ENCODE measurements around the gene FOXP1. TPM values are rescaled to one million over a fixed set of nuclear protein-coding genes. Genes with fewer than 3 reads are reported as not detected.

Gene FOXP1
- total and polyA plus RNA-seq, 4 donors = 15.2 to 263 (median 110) TPM

- ATAC-seq (ENCODE audit: low FRiP score) = peak; percentile 22
- Histone ChIP-seq H3K36me3 (ENCODE audit: control insufficient read depth in 1 of 2, insufficient read depth in 2 of 2, low read length in 1 of 2) (no peaks in the 10 kb centered on the region), H3K9me3 (ENCODE audit: control insufficient read depth, low read length) (no peaks in the 10 kb centered on the region), H3K27me3 (ENCODE audit: control insufficient read depth in 1 of 2, insufficient read depth in 2 of 2, low read length in 1 of 2) (no peaks in the 10 kb centered on the region), H3K4me1 (ENCODE audit: control insufficient read depth in 1 of 2, insufficient read depth in 2 of 2, low read length in 2 of 2) (peaks cover 4 to 10% of the 10 kb centered on the region in 2 donors), H3K27ac (ENCODE audit: low read depth in 1 of 2, low read length in 2 of 2) (no peak overlapping the region), H3K4me3 (ENCODE audit: low read length in 2 of 2) (no peak overlapping the region)
- DNase-seq = no peak
- intact Hi-C loops (cut with DNase I) = loop anchor here (5.0 to 10.0 kb wide), 2 partner anchors 271 to 756 kb away; partner anchors contain the start of gene FOXP1 (in 1 of the 2)
- WGBS, 2 donors = 66 to 73% methylated on average over 9 of the region's 9 CpGs
These were observed 272.4 kb downstream of the FOXP1 start for GRCh38 chr3:71310980-71311660.

GRCh38 chr3:71310359-71310979 lies 273.1 kb downstream of the FOXP1 start:
- ATAC-seq (ENCODE audit: low FRiP score) = peak; percentile 59
- DNase-seq = peak in 1 of 2 donors; percentile 58
- peaks cover 6 to 10% of the 10 kb centered on the region in 2 donors for H3K4me1 ChIP-seq (ENCODE audit: control insufficient read depth in 1 of 2, insufficient read depth in 2 of 2, low read length in 2 of 2)
- WGBS, 2 donors = 29 to 35% methylated on average over 9 of the region's 9 CpGs
- intact Hi-C loops (cut with DNase I) = loop anchor here (5.0 to 10.0 kb wide), 2 partner anchors 272 to 756 kb away; partner anchors contain the start of gene FOXP1 (in 1 of the 2)
- H3K36me3 ChIP-seq (ENCODE audit: control insufficient read depth in 1 of 2, insufficient read depth in 2 of 2, low read length in 1 of 2) = no peaks in the 10 kb centered on the region
- H3K27ac ChIP-seq (ENCODE audit: low read depth in 1 of 2, low read length in 2 of 2) = peak overlapping the region in 1 of 2 donors; percentile 2
- no peak overlapping the region for H3K4me3 ChIP-seq (ENCODE audit: low read length in 2 of 2)
- no peaks in the 10 kb centered on the region for H3K9me3 ChIP-seq (ENCODE audit: control insufficient read depth, low read length)
- H3K27me3 ChIP-seq (ENCODE audit: control insufficient read depth in 1 of 2, insufficient read depth in 2 of 2, low read length in 1 of 2) = no peaks in the 10 kb centered on the region

- no peak overlapping the region for H3K4me3 ChIP-seq (ENCODE audit: low read length in 2 of 2)
- 39 to 66% methylated on average over 1 of the region's 1 CpG for WGBS, 2 donors
- no peaks in the 10 kb centered on the region for H3K36me3 ChIP-seq (ENCODE audit: control insufficient read depth in 1 of 2, insufficient read depth in 2 of 2, low read length in 1 of 2)
- no peaks in the 10 kb centered on the region for H3K9me3 ChIP-seq (ENCODE audit: control insufficient read depth, low read length)
- intact Hi-C loops (cut with DNase I) = loop anchor here (5.0 to 10.0 kb wide), 10 partner anchors 65 to 765 kb away; partner anchors contain the start of gene FOXP1 (in 2 of the 2)
- no peaks in the 10 kb centered on the region for H3K27me3 ChIP-seq (ENCODE audit: control insufficient read depth in 1 of 2, insufficient read depth in 2 of 2, low read length in 1 of 2)
- H3K27ac ChIP-seq (ENCODE audit: low read depth in 1 of 2, low read length in 2 of 2) = no peak overlapping the region
- ATAC-seq (ENCODE audit: low FRiP score) = no peak
- DNase-seq = no peak
- peaks cover 6 to 10% of the 10 kb centered on the region in 2 donors for H3K4me1 ChIP-seq (ENCODE audit: control insufficient read depth in 1 of 2, insufficient read depth in 2 of 2, low read length in 2 of 2)
These were observed 273.6 kb downstream of the FOXP1 start for GRCh38 chr3:71309886-71310285.

GRCh38 chr3:71309342-71309741 lies 274.2 kb downstream of the FOXP1 start:
- 84 to 86% methylated on average over 3 of the region's 3 CpGs for WGBS, 2 donors
- H3K27ac ChIP-seq (ENCODE audit: low read depth in 1 of 2, low read length in 2 of 2) = no peak overlapping the region
- no peaks in the 10 kb centered on the region for H3K36me3 ChIP-seq (ENCODE audit: control insufficient read depth in 1 of 2, insufficient read depth in 2 of 2, low read length in 1 of 2)
- H3K9me3 ChIP-seq (ENCODE audit: control insufficient read depth, low read length) = no peaks in the 10 kb centered on the region
- DNase-seq (no peak), ATAC-seq (ENCODE audit: low FRiP score) (no peak)
- H3K4me3 ChIP-seq (ENCODE audit: low read length in 2 of 2) = no peak overlapping the region
- no peaks in the 10 kb centered on the region for H3K27me3 ChIP-seq (ENCODE audit: control insufficient read depth in 1 of 2, insufficient read depth in 2 of 2, low read length in 1 of 2)
- H3K4me1 ChIP-seq (ENCODE audit: control insufficient read depth in 1 of 2, insufficient read depth in 2 of 2, low read length in 2 of 2) = peaks cover 6 to 10% of the 10 kb centered on the region in 2 donors
- intact Hi-C loops (cut with DNase I) = loop anchor here (10.0 kb wide), 8 partner anchors 65 to 765 kb away; partner anchors contain the start of gene FOXP1 (in 1 of the 2)

GRCh38 chr3:71308836-71309235 lies 274.7 kb downstream of the FOXP1 start:
- Histone ChIP-seq H3K27ac (ENCODE audit: low read depth in 1 of 2, low read length in 2 of 2) (no peak overlapping the region), H3K27me3 (ENCODE audit: control insufficient read depth in 1 of 2, insufficient read depth in 2 of 2, low read length in 1 of 2) (no peaks in the 10 kb centered on the region), H3K9me3 (ENCODE audit: control insufficient read depth, low read length) (no peaks in the 10 kb centered on the region), H3K4me1 (ENCODE audit: control insufficient read depth in 1 of 2, insufficient read depth in 2 of 2, low read length in 2 of 2) (peaks cover 8 to 10% of the 10 kb centered on the region in 2 donors), H3K36me3 (ENCODE audit: control insufficient read depth in 1 of 2, insufficient read depth in 2 of 2, low read length in 1 of 2) (no peaks in the 10 kb centered on the region), H3K4me3 (ENCODE audit: low read length in 2 of 2) (no peak overlapping the region)
- ATAC-seq (ENCODE audit: low FRiP score) = no peak
- WGBS, 2 donors = 90% methylated on average over 4 of the region's 4 CpGs
- no peak for DNase-seq
- intact Hi-C loops (cut with DNase I) = loop anchor here (10.0 kb wide), 8 partner anchors 64 to 764 kb away; partner anchors contain the start of gene FOXP1 (in 1 of the 2)

- Histone ChIP-seq H3K4me3 (ENCODE audit: low read length in 2 of 2) (no peak overlapping the region), H3K9me3 (ENCODE audit: control insufficient read depth, low read length) (no peaks in the 10 kb centered on the region), H3K27me3 (ENCODE audit: control insufficient read depth in 1 of 2, insufficient read depth in 2 of 2, low read length in 1 of 2) (no peaks in the 10 kb centered on the region), H3K36me3 (ENCODE audit: control insufficient read depth in 1 of 2, insufficient read depth in 2 of 2, low read length in 1 of 2) (no peaks in the 10 kb centered on the region), H3K27ac (ENCODE audit: low read depth in 1 of 2, low read length in 2 of 2) (no peak overlapping the region), H3K4me1 (ENCODE audit: control insufficient read depth in 1 of 2, insufficient read depth in 2 of 2, low read length in 2 of 2) (peaks cover 9 to 10% of the 10 kb centered on the region in 2 donors)
- DNase-seq (no peak), ATAC-seq (ENCODE audit: low FRiP score) (no peak)
- intact Hi-C loops (cut with DNase I) = loop anchor here (10.0 kb wide), 8 partner anchors 63 to 763 kb away; partner anchors contain the start of gene FOXP1 (in 1 of the 2)
- WGBS, 2 donors = 90 to 91% methylated on average over 17 of the region's 17 CpGs
These were observed 275.4 kb downstream of the FOXP1 start for GRCh38 chr3:71307991-71308697.

- H3K4me1 ChIP-seq (ENCODE audit: control insufficient read depth in 1 of 2, insufficient read depth in 2 of 2, low read length in 2 of 2) = peaks cover 0 to 8% of the 10 kb centered on the region in 2 donors
- peak overlapping the region; percentile 59 to 93 for H3K4me3 ChIP-seq (ENCODE audit: low read length in 2 of 2)
- H3K27ac ChIP-seq (ENCODE audit: low read depth in 1 of 2, low read length in 2 of 2) = peak overlapping the region; percentile 23 to 88
- intact Hi-C loops (cut with DNase I) = loop anchor here (1.0 to 10.0 kb wide), 9 partner anchors 61 to 761 kb away; partner anchors contain the start of gene FOXP1 (in 1 of the 2)
- DNase-seq = no peak
- no peaks in the 10 kb centered on the region for H3K27me3 ChIP-seq (ENCODE audit: control insufficient read depth in 1 of 2, insufficient read depth in 2 of 2, low read length in 1 of 2)
- H3K36me3 ChIP-seq (ENCODE audit: control insufficient read depth in 1 of 2, insufficient read depth in 2 of 2, low read length in 1 of 2) = no peaks in the 10 kb centered on the region
- no peaks in the 10 kb centered on the region for H3K9me3 ChIP-seq (ENCODE audit: control insufficient read depth, low read length)
- ATAC-seq (ENCODE audit: low FRiP score) = peak; percentile 77
- WGBS, 2 donors = 3 to 4% methylated on average over 21 of the region's 21 CpGs
These were observed 278.0 kb downstream of the FOXP1 start for GRCh38 chr3:71305231-71306206.
